Gastrocnemius medialis (tissue), 4 donors: ENCODE data around the gene KRTAP10-2. TPM values are rescaled to one million over a fixed set of nuclear protein-coding genes. Genes with fewer than 3 reads are reported as not detected.

Experiments used
- ATAC-seq, 2 donors: fragments of 150-250 bp; one replicate each; pipeline ENCODE4 v1.9.1; 2016
- DNase-seq, 2 donors: peaks; one replicate each; pipeline ENCODE4 v3.0.0-alpha.2; 2019
- H3K27ac ChIP-seq, 4 donors: fragments of 200-600 bp; sonication (generic); 1 replicate in 1 of 4; 2 replicates in 3 of 4; pipeline ENCODE4 v1.5.1; 2016 to 2018; ENCODE audit warnings: mild to moderate bottlenecking in 2 of 4, moderate library complexity in 1 of 4
- H3K27me3 ChIP-seq, 3 donors: fragments of 200-600 bp; sonication (generic) in 2 of 3; 1 replicate in 1 of 3; 2 replicates in 2 of 3; pipeline versions ENCODE4 v1.5.1 to v1.6.0; 2016 to 2019; ENCODE audit warnings: mild to moderate bottlenecking in 1 of 3, moderate library complexity in 1 of 3
- H3K36me3 ChIP-seq, 2 donors: fragments of 200-600 bp; sonication (generic) in 1 of 2; one replicate each; pipeline ENCODE4 v1.5.1; 2017 to 2018
- H3K4me1 ChIP-seq, 2 donors: fragments of 200-600 bp; sonication (generic) in 1 of 2; one replicate each; pipeline ENCODE4 v1.5.1; 2016 to 2017; ENCODE audit warnings: mild to moderate bottlenecking in 2 of 2
- H3K4me3 ChIP-seq, 4 donors: fragments of 200-600 bp; sonication (generic) in 3 of 4; 1 replicate in 1 of 4; 2 replicates in 3 of 4; pipeline ENCODE4 v1.5.1; 2016 to 2019; ENCODE audit warnings: mild to moderate bottlenecking in 2 of 4
- H3K9me3 ChIP-seq, 3 donors: fragments of 200-600 bp; sonication (generic) in 2 of 3; 1 replicate in 1 of 3; 2 replicates in 2 of 3; pipeline ENCODE4 v1.5.1; 2016 to 2019
- POLR2A ChIP-seq, 2 donors: fragments of 450-650 bp; IDR thresholded peaks; one replicate each; pipeline ENCODE4 v1.6.1; 2017; ENCODE audit warnings: antibody characterized with exemption in 2 of 2, mild to moderate bottlenecking in 2 of 2, moderate library complexity in 2 of 2
- in situ Hi-C, 4 donors: fragments of 200-750 bp; cut with MboI; loops; one replicate each; pipeline versions ENCODE4 v1.15.0 to v1.8.0; 2017; ENCODE audit warnings: low sequenced_read_pairs in 4 of 4
- intact Hi-C: fragments of 100-400 bp; cut with DNase I; formaldehyde crosslinking; loops from one replicate; pipeline ENCODE4 v1.15.1; 2023; ENCODE audit warnings: low total_unique reads
- total RNA-seq, 4 donors: library from RNA; depleted of rRNA; stranded (reverse); fragments of >200 nt; gene quantifications; one replicate each; pipeline versions ENCODE4 v1.1.0 to v1.2.3, GENCODE V29; 2016
- TF ChIP-seq, protein P1 (sequence below), 5 experiments: fragments of 450-650 bp in 3 of 5; fragments of 200-600 bp in 2 of 5; sonication (generic) in 2 of 5; IDR thresholded peaks in 4 of 5; conservative IDR thresholded peaks in 1 of 5; 1 replicate in 4 of 5; 2 replicates in 1 of 5; pipeline ENCODE4 v1.5.1; 2016 to 2019; ENCODE audit warnings: antibody characterized with exemption in 5 of 5, mild to moderate bottlenecking in 3 of 5, moderate library complexity in 3 of 5

The KRTAP10-2 gene
- total RNA-seq, 4 donors from 2014 or later, result not detected

DNA sequence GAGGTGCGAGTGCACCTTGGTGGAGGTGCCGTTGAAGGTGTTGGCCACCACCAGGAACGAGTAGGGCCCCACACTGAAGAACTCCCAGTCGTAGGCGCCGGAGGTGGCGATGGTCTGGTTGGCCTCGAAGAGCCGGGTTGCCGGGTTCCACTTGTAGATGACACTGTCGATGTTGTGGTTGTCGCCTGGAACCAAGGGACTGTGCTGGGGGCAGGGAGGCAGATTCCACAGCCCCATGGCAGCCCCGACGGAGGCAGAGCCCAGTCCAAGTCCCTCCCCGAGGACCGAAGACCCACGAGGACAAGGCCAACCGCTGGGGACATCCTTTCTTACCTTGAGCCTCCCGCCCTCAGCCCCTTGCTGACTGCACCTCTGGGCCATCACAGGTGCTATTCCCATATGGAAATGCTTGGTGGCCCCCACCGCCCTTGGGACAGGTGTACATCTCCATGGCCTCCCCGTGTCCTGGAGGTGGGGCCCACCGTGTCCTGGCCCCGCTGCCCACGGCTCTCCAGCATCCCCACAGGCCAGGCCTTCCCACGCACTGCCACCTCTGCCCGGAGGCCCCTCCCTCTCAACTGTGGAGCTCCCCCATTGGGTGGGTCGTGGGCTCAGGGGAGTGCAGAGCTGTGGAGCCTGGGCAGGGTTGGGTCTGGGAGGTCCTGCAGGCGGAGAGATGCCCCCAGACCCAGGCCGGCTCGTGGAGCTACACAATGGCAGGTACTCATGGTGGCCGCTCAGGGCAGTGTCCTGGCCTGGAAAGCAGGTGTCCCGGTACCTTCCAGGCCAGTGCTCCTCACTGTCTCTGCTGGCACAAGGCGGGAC is 29.2 kb downstream of the KRTAP10-2 start:
- ATAC-seq (no peak), DNase-seq (no peak)
- Histone ChIP-seq H3K27ac (no peak overlapping the region), H3K4me1 (no peaks in the 10 kb centered on the region), H3K9me3 (no peaks in the 10 kb centered on the region), H3K36me3 (no peaks in the 10 kb centered on the region), H3K27me3 (peaks cover 3 to 10% (median 6%) of the 10 kb centered on the region in 3 donors), H3K4me3 (no peak overlapping the region)
- intact Hi-C loops, result no loop called here
- in situ Hi-C loops, result loop anchor here in 1 of 4 donors (25.0 kb wide), 1 partner anchor 265 kb away; no protein-coding TSS in a partner anchor
- no peak for TF ChIP-seq POLR2A (IDR thresholded peaks at IDR 0.05)
- TF ChIP-seq, protein P1, sequence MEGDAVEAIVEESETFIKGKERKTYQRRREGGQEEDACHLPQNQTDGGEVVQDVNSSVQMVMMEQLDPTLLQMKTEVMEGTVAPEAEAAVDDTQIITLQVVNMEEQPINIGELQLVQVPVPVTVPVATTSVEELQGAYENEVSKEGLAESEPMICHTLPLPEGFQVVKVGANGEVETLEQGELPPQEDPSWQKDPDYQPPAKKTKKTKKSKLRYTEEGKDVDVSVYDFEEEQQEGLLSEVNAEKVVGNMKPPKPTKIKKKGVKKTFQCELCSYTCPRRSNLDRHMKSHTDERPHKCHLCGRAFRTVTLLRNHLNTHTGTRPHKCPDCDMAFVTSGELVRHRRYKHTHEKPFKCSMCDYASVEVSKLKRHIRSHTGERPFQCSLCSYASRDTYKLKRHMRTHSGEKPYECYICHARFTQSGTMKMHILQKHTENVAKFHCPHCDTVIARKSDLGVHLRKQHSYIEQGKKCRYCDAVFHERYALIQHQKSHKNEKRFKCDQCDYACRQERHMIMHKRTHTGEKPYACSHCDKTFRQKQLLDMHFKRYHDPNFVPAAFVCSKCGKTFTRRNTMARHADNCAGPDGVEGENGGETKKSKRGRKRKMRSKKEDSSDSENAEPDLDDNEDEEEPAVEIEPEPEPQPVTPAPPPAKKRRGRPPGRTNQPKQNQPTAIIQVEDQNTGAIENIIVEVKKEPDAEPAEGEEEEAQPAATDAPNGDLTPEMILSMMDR (IDR thresholded peaks at IDR 0.05 in 4 of 5, conservative IDR thresholded peaks at IDR 0.05 in 1 of 5), result no peak

DNA sequence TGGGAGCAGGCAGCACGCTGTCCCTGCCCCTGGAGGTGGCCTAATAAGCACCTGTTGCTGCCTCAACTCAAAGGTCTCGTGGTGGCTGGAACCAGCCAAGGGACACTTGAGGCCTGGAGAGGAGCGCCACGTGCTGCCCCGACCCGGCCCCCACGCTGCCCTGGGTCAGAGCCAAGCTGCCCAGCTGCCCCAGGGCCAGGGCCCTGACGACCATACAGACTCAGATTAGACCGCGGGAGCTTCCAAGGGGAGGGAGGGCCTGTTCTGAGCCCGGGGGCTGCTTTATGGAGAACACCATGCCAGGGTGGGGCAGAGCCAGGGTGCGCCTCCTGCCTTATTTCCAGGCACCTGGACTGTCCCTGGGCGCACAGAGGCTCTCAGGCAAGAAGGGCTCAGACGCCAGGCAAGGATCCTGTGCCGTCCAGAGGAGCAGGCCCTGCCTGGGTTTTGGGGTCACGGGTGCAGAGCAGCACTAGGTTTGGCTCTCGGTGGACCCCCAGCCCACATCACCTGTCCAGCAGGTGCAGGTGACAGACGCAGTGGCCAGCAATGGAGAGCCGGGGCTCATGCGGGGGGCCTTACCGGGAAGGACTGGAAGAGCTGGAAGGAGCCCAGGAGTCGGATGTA is 29.9 kb downstream of the KRTAP10-2 start:
- no peak for ATAC-seq
- no peak overlapping the region for H3K4me3 ChIP-seq
- intact Hi-C loops (no loop called here), in situ Hi-C loops (loop anchor here in 1 of 4 donors (25.0 kb wide), 1 partner anchor 266 kb away; no protein-coding TSS in a partner anchor)
- no peaks in the 10 kb centered on the region for H3K4me1 ChIP-seq
- no peaks in the 10 kb centered on the region for H3K9me3 ChIP-seq
- H3K27ac ChIP-seq, result no peak overlapping the region
- TF ChIP-seq, protein P1 (IDR thresholded peaks at IDR 0.05 in 4 of 5, conservative IDR thresholded peaks at IDR 0.05 in 1 of 5), result no peak
- no peak for TF ChIP-seq POLR2A (IDR thresholded peaks at IDR 0.05)
- H3K27me3 ChIP-seq, result peaks cover 3 to 11% (median 6%) of the 10 kb centered on the region in 3 donors
- no peaks in the 10 kb centered on the region for H3K36me3 ChIP-seq
- no peak for DNase-seq

DNA sequence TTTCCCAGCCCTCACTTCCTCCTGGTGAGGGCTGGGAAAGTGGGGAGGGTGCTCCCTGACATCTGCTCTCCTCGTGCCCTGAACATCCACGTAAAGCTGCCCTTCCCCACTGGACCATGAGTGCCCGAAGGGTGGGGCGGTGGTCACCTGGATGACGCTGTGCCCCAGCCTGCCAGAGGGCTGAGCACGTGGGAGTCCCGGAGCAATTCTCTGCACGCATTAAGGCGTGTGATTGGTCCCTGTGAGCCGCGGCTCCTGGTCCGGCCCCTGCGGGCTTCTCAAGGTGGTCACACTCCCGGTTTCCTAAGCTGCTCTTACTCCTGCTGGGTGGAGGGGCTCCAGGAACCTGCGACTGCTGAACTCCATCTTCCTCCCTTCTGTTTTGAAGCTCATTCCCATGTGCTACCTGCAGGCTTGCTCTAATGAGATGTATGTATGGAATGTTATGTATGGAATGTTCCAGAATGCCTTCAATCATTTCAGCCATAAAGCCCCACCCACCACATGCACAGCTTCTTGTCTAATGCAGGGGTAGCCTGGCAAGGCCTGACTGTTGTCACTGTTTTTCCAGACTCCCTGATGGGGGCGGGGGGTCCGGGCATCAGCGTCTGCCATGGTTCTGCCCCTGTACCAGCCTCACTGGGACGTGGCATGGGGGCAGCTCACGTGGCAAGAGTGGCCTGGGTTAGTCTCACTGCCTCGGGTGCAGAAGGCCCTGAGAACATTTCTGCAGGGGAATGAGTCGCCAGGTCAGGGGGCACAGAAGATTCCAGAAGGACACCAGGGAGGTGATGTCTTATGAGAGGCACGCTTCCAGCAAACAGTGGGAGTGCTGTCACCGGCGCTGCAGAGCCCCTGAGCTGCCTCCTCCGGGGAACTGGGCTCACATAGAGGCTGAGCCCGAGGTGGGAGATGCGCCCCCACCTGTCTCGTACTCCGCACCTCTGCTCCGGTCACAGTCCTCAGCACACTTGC is 30.7 kb downstream of the KRTAP10-2 start:
- no peak overlapping the region for H3K27ac ChIP-seq
- H3K9me3 ChIP-seq, result no peaks in the 10 kb centered on the region
- H3K27me3 ChIP-seq, result peaks cover 3 to 11% (median 6%) of the 10 kb centered on the region in 3 donors
- H3K4me3 ChIP-seq, result no peak overlapping the region
- TF ChIP-seq, protein P1 (IDR thresholded peaks at IDR 0.05 in 4 of 5, conservative IDR thresholded peaks at IDR 0.05 in 1 of 5), result no peak
- no peak for TF ChIP-seq POLR2A (IDR thresholded peaks at IDR 0.05)
- no peak for DNase-seq
- intact Hi-C loops (no loop called here), in situ Hi-C loops (loop anchor here in 1 of 4 donors (25.0 kb wide), 1 partner anchor 267 kb away; no protein-coding TSS in a partner anchor)
- no peaks in the 10 kb centered on the region for H3K36me3 ChIP-seq
- no peaks in the 10 kb centered on the region for H3K4me1 ChIP-seq
- ATAC-seq, result no peak
